GM19324 (cell line): Measurements from ENCODE around the gene IRX2.

Experiments used
- ATAC-seq: cut with Tn5 transposase; IDR thresholded peaks from one replicate; pipeline ENCODE4 v1.9.1; 2021; ENCODE audit warnings: mild to moderate bottlenecking, moderate library complexity; ENCODE audit not compliant: unreplicated experiment, low FRiP score

Gene IRX2

DNA sequence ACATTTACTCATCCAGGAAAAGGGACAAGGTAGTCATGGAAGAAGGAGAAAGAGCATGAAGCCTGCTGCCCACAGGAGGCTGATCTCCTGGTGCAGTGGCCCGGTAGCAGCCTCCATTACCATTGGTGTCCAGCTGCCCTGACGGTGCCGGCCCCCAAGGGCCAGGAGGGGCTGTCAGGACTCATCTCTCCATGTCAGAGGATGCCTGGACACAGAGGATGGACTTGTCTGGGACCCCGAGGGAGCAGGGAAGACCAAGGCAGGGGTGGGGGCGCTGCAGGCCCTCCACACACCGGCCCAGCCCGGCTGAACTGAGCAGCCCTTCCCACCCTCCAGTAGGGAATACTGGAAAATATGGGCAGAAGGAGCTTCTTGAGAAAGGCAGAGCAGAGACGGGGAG is 52.2 kb downstream of the IRX2 start:
- ATAC-seq = no peak

DNA sequence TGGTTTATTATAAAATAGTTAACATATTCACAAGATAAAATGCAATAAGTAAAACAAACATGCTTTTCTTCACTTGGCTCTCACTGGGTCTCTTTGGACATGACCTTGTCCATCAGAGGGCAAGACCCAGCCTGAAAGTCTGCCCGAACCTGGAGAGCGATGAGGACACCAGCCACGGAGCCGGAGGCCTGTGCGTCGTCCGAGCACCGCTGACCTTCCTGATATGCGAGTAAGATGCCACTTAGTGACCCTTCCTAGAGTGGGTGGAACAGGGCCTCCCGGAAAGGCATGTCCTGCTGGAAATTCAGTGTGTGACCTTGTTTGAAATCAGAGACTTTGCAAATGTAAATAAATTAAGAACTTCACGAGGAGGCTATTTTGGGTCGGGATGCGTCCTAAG is 52.9 kb downstream of the IRX2 start:
- ATAC-seq = no peak

DNA sequence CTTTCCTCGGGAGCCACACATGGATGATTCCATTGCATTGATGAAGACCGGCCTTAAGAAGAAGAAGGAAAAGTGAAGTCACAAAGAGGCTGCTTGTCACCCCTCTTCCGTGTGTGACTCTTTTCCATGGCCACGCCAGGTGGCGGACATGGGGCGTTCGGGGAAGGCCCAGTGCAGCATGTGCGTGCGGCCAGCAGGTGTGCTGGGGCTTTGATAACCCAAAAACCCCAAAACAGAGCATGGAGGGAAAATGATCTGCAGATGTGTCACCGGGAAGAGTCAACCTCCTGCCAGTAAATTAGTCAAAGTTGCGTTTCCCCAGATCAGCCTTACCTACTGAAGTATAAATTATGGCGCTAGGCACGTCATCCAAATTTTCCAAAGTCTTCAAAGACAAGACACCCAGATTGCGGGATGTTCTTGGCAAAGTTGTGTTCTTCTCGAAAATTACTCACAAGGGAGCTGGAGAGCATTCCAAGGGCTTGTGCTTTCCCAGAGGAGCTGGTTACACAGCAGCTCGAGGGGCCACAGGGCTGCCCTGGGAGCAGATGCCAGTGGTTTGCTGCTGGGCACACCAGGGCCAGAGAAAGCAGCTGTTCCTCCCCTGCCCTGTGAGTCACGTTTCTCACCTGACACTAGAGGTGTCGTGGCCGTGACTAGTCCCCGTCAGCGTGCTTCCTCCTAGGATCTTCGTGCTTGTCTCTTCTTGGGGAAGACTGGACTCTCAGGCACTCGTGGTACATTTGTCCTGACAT is 53.9 kb downstream of the IRX2 start:
- ATAC-seq = no peak

DNA sequence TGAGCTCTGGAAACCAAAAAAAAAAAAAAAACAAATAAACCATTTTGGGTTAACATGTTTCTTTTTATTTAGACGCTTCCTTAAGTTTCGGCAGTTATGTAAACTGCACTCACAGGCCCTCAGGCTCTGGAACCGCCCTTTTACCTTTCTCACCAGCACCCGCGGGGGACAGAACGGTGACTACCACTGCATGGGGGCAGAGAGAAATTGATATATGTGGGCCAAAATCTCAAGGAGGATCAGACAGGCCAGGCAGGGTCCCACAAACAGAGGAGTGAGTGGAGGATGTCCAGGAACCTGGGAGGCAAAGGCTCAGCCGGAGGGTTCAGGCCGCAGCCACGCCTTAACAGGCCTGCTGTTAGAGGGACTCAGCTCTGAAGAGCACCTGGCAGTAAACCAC is 54.4 kb downstream of the IRX2 start:
- no peak for ATAC-seq
